ENCODE measurements around the gene TAS2R60.
"Not testable (repeated sequence)": the region's sequence is repeated elsewhere in the genome, so short reads cannot be mapped to it uniquely, and the experiment has no call there.

TAS2R60 gene

DNA sequence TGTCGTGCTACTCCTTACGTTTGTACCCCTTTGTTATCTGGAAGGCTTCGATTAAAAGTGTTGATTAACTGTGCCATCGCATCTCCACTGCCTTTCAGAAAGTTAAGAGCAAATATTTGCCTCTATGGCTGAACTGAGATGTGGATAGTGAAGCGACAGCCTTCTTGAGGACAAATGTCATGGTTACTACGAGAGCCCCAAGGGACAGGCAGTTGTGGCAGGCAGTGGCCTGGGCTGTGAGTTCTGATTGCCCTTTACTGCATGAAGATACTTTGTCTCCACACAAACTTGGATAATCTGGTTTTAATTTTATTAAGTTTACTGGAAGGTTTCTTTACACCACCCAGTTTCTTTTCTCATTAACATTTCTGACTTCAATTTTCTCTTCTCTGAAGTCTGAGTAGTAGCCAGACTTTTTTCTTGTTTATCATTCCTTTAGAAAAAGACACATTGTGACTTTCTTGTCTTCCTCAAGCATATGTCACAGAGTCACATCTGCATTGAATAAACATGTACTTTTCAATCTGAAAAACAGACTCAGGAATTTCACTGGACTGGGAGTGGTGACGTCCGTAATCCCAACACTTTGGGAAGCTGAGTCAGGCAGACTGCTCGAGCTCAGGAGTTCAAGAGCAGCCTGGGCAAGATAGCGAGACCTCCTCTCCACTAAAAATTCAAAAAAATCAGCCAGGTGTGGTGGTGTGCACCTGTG, 36.0 kb downstream of the TAS2R60 start:
- DNase-seq (ENCODE audit: low spot score): no peak

DNA sequence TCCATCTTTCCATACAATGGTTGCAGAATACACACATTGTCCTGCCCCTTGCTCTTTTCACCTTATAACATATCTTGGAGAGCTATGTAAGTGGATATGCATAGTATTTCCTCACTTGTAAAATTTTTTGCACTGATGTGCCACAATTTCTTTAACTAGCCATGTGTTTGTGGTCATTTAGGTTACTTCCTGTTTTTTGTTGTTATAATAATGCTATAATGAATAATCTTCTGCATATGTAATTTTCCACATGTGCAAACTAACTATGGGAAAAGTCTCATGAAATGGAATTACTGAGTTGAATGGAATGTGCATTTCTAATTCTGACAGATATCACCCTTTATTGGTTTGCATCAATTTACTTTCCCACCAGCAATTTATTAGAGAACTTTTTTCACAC, 37.2 kb downstream of the TAS2R60 start:
- no peak for DNase-seq (ENCODE audit: low spot score)

DNA sequence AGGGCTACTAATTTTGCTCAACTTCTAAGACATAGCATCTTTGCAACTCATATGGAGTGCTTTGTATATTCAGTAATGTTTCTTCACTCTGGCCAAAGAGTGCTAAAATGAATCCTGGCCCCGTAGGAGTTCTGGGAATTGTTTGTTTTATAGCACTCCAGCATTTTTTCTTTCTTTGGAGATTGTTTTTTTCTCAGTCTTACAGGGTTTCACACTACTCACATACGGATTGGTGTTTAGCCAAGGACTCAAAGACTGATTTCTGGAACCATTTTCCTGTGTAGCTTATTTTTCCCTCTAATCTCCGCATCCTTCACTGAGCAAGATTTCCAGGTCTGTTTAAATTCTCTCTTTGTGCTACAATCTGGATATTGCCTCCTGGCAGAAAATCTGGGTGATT, 40.9 kb downstream of the TAS2R60 start:
- DNase-seq (ENCODE audit: low spot score): no peak

DNA sequence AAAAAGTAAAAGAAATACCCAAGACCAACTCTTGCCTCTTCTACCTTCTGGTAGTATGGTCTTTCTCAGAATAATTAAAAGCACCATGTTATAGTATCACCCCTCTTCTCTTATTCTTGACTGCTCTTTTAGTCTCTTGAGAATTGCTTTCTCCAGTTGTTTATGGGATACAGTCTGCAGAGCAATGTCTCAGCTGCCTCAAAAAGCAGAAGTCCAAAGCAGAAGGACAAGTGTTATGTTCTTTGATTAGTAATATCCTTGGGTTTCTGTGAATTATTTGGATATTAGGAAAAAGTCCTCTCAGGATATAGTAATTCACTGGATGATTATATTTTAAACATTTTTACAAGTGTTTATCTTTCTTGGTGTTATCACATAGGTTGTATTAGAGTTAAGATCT, 41.8 kb downstream of the TAS2R60 start:
- no peak for DNase-seq (ENCODE audit: low spot score)

DNA sequence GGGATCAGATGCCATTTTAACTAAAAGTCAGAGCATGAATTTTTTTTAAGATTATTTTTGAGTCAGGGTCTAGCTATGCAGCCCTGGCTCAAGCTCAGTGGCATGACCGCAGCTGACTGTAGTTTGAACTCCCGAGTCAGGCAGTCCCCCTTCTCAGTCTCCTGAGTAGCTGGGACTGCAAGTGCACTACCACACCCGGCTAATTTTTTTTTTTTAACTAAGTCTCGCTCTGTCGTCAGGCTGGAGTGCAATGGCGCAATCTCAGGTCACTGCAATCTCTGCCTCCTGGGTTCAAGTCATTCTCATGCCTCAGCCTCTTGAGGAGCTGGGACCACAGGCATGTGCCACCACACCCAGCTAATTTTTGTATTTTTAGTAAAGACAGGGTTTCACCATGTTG, 42.2 kb downstream of the TAS2R60 start:
- DNase-seq (ENCODE audit: low spot score): no peak

DNA sequence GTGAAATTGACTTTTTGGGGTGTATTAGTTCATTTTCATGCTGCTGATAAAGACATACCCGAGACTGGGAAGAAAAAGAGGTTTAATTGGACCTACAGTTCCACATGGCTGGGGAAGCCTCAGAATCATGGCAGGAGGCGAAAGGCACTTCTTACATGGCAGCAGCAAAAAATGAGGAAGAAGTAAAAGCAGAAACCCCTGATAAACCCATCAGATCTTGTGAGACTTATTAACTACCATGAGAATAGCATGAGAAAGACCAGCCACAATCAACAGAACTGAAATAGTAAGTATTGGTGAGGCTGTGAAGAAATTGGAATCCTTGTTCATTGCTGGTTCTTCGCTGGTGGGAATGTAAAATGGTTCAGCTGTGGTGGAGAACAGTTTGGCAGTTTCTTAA, 43.0 kb downstream of the TAS2R60 start:
- DNase-seq (ENCODE audit: low spot score): not testable (repeated sequence)

DNA sequence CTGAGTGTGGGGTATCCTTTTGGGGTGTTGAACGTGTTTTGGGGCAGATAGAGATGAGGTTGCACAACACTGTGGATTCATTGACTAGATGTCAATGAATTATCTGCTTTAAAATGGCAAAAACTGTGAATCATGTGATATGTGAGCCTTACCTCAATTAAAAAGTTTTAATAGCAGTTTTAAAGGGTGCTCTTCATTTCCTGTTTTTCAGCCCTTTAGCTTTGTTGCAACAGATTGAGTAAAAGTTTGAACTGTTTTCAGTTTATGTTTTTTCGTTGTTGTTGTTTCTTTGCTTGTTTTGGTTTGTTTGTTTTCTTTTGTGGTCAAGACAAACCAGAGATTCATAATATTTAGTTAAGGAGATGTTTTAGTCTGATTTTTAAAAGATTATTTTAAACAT, 43.8 kb downstream of the TAS2R60 start:
- DNase-seq (ENCODE audit: low spot score): no peak

DNA sequence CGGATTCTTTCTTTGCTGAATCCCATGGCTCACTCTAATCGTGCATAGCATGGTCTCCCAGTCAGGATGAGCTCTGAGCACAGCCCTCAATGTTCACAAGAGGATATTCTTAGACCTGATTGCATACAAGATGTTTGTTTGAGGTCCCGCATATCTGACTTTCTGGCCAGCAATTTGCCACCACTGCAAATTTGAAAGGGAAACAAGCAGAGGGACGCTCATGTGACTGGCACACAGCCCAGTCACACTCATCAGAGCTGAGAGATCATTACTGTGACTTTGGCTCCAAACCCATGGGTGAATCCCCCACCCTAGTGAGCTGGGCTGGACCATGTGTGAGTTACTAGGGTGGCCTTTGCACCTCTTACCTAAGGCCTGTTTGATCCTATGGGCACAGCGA, 44.3 kb downstream of the TAS2R60 start:
- no peak for DNase-seq (ENCODE audit: low spot score)

DNA sequence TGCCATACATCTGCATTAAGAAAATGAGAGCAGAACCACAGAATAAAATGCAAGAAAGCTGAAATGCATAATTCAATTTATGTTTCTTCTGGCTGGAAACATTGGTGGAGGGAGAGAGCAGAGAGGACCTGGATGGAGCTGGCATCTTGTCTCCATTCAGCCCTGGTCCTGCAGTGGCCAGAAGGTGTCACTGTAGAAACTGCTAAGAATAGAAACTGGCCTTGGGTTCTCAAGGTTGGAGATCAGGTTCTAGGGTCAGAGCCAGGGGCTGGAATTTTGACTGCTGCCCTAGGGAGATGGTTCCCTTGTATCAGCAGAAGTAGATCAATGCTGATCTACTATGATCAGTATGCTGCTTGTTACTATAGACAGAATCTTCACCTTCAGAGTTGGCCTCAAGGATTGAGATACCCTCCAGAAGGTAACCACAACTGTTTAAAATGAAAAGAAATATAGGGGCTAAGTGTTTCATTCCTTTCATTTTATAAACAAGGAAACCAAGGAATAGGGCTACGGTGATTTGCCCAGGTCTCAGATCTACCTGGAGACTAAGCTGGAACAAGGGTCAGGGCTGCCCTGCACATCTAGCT, 47.6 kb downstream of the TAS2R60 start:
- DNase-seq (ENCODE audit: low spot score): no peak

DNA sequence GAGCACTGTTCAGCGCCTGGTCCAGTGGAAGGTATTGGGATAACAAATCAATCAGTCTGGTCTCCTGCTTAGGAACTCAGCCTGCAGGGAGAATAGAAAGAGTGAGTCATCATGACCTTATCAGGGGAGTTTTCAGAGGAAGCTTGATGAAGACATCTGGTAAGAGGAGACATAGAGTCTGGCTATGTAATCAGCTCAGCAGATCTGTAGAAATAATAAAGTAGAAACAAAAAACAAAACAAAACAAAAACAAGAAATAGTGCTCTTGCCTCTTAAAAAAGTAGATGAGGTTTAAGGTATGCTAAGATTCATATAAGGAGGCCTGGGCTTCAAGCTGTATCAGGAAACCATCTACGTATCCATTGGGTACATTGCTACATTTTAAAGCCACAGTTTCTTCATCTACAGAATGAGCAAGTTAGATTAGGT, 48.8 kb downstream of the TAS2R60 start:
- no peak for DNase-seq (ENCODE audit: low spot score)

DNA sequence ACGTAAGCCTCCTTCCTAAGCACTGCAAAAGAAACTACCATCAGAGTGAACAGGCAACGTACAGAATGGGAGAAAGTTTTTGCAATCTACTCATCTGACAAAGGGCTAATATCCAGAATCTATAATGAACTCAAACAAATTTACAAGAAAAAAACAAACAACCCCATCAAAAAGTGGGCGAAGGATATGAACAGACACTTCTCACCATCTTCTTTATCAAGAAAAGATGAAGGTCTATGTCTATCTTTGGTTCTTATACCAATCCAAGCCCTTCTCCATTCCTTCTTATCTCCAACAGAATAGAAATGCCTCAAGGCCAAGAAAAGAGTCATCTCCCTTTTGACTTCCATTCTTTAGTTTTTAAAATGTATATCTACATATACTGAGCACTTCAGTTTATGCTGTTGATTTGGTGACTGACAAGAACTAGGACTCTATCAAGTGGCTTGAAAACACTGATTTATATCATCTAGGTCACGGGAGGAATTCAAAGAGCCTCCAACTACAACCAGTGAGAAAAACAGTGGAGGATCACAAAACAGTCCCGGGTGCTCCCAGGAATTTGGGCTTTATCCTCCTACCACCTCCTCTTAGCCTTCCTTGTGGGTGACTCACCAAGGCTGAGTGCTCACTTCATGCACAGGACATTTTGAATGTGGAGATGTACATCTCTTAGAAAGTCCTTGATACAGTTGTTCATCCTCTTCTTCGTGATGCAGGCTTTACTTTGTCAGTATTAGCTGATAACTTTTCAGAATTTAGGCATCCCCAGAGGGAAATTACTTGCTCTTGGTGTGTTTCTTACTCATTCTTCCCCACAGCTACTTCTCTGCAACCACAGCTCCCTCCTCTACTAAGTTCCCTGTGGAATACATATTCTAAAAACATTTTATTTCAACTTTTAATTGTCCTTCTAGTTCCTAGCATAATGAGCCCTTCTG, 49.8 kb downstream of the TAS2R60 start:
- no peak for DNase-seq (ENCODE audit: low spot score)

DNA sequence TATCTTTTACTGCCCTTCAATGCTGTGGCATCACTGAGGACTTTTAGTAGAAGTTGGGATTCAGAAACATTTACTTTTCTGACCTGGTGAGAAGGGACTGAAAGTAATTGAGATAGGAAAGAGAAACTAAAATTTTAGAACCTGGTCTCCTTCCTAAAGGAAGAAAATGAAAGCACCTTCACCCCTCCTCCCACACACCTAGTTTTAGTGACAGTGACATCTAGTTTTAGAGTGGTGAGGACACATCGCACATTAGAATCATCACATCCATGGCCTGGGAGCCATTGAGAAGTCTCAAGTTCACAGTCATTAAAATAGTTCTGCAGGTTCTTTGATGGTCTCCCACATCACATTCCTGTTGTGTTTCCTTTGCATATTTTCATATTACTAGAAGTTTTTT, 50.5 kb downstream of the TAS2R60 start:
- DNase-seq (ENCODE audit: low spot score): no peak
